ACC112 (cell line): Measurements from ENCODE around the gene GSTCD.
"Not testable (repeated sequence)": the region's sequence is repeated elsewhere in the genome, so short reads cannot be mapped to it uniquely, and the experiment has no call there.

ENCODE experiments used
- H2AFZ ChIP-seq: fragments of 200-600 bp; sonication (generic); one replicate; pipeline ENCODE4 v1.6.0; 2017; ENCODE audit warnings: antibody characterized with exemption, low read length; ENCODE audit not compliant: unreplicated experiment
- H3K27ac ChIP-seq: fragments of 200-600 bp; sonication (generic); 2 replicates; pipeline ENCODE4 v1.5.1; 2014; ENCODE audit warnings: low read depth, mild to moderate bottlenecking, antibody characterized with exemption, low read length, moderate library complexity
- H3K27me3 ChIP-seq: fragments of 200-600 bp; sonication (generic); 2 replicates; pipeline ENCODE4 v1.6.1; 2014; ENCODE audit warnings: mild to moderate bottlenecking, antibody characterized with exemption, low read length, moderate library complexity, mixed read lengths; ENCODE audit not compliant: insufficient read depth
- H3K36me3 ChIP-seq: fragments of 200-600 bp; sonication (generic); 2 replicates; pipeline ENCODE4 v1.6.1; 2016; ENCODE audit warnings: mild to moderate bottlenecking, antibody characterized with exemption, low read length, moderate library complexity, mixed read lengths; ENCODE audit not compliant: insufficient read depth
- H3K4me1 ChIP-seq: fragments of 200-600 bp; sonication (generic); one replicate; pipeline ENCODE4 v1.6.1; 2016; ENCODE audit warnings: low read length, mixed read lengths; ENCODE audit not compliant: insufficient read depth, unreplicated experiment, control insufficient read depth
- H3K4me3 ChIP-seq: fragments of 200-600 bp; sonication (generic); 2 replicates; pipeline ENCODE4 v1.5.1; 2014; ENCODE audit warnings: mild to moderate bottlenecking, low read depth, low read length
- H3K79me2 ChIP-seq: fragments of 200-600 bp; sonication (generic); one replicate; pipeline ENCODE4 v1.6.0; 2016; ENCODE audit warnings: low read length; ENCODE audit not compliant: control insufficient read depth, unreplicated experiment, insufficient read depth

The GSTCD gene

GRCh38 chr4:105838082-105838481 lies 129.5 kb downstream of the GSTCD start:
- Histone ChIP-seq H3K79me2 (no peaks in the 10 kb centered on the region), H3K27ac (no peak overlapping the region), H3K4me1 (no peaks in the 10 kb centered on the region), H2AFZ (no peak overlapping the region), H3K27me3 (no peaks in the 10 kb centered on the region), H3K36me3 (peaks cover 19% of the 10 kb centered on the region), H3K4me3 (no peak overlapping the region)

GRCh38 chr4:105840426-105841174 lies 132.0 kb downstream of the GSTCD start:
- Histone ChIP-seq H2AFZ (no peak overlapping the region), H3K36me3 (peaks cover 13% of the 10 kb centered on the region), H3K79me2 (no peaks in the 10 kb centered on the region), H3K27me3 (no peaks in the 10 kb centered on the region), H3K4me1 (no peaks in the 10 kb centered on the region), H3K4me3 (no peak overlapping the region), H3K27ac (no peak overlapping the region)

GRCh38 chr4:105843941-105844340 lies 135.4 kb downstream of the GSTCD start:
- Histone ChIP-seq H3K4me1 (no peaks in the 10 kb centered on the region), H3K79me2 (no peaks in the 10 kb centered on the region), H2AFZ (no peak overlapping the region), H3K27me3 (no peaks in the 10 kb centered on the region), H3K4me3 (no peak overlapping the region), H3K27ac (no peak overlapping the region), H3K36me3 (peaks cover 15% of the 10 kb centered on the region)

GRCh38 chr4:105845559-105845958 lies 137.0 kb downstream of the GSTCD start:
- Histone ChIP-seq H3K36me3 (peaks cover 15% of the 10 kb centered on the region), H2AFZ (no peak overlapping the region), H3K79me2 (no peaks in the 10 kb centered on the region), H3K4me1 (no peaks in the 10 kb centered on the region), H3K27ac (no peak overlapping the region), H3K4me3 (no peak overlapping the region), H3K27me3 (no peaks in the 10 kb centered on the region)

GRCh38 chr4:105848359-105848758 lies 139.8 kb downstream of the GSTCD start:
- H3K4me3 ChIP-seq, H3K36me3 ChIP-seq, H3K27ac ChIP-seq, H3K4me1 ChIP-seq, H2AFZ ChIP-seq, H3K79me2 ChIP-seq, H3K27me3 ChIP-seq: not testable (repeated sequence)

GRCh38 chr4:105851196-105851595 lies 142.6 kb downstream of the GSTCD start:
- Histone ChIP-seq H3K36me3 (no peaks in the 10 kb centered on the region), H2AFZ (no peak overlapping the region), H3K27me3 (no peaks in the 10 kb centered on the region)

GRCh38 chr4:105852230-105852629 lies 143.6 kb downstream of the GSTCD start:
- H3K4me1 ChIP-seq, H3K27ac ChIP-seq, H3K36me3 ChIP-seq, H2AFZ ChIP-seq, H3K79me2 ChIP-seq, H3K4me3 ChIP-seq, H3K27me3 ChIP-seq: not testable (repeated sequence)

More at GRCh38 chr4:105851196-105851595, 142.6 kb downstream of the GSTCD start:
- H3K79me2 ChIP-seq: no peaks in the 10 kb centered on the region
- H3K27ac ChIP-seq: no peak overlapping the region
- no peaks in the 10 kb centered on the region for H3K4me1 ChIP-seq
- no peak overlapping the region for H3K4me3 ChIP-seq

GRCh38 chr4:105858466-105859040 lies 150.0 kb downstream of the GSTCD start:
- Histone ChIP-seq H3K79me2 (no peaks in the 10 kb centered on the region), H3K27ac (peak overlapping the region; percentile 50; the same call in 1 of the 2 replicates), H3K4me3 (no peak overlapping the region), H3K36me3 (no peaks in the 10 kb centered on the region), H2AFZ (no peak overlapping the region), H3K4me1 (peaks cover 13% of the 10 kb centered on the region), H3K27me3 (no peaks in the 10 kb centered on the region)

- peaks cover 13% of the 10 kb centered on the region for H3K4me1 ChIP-seq
- H3K4me3 ChIP-seq: no peak overlapping the region
- no peaks in the 10 kb centered on the region for H3K79me2 ChIP-seq
- H3K27ac ChIP-seq: peak overlapping the region; percentile 50
- H2AFZ ChIP-seq: no peak overlapping the region
- no peaks in the 10 kb centered on the region for H3K36me3 ChIP-seq
- no peaks in the 10 kb centered on the region for H3K27me3 ChIP-seq
Measured at GRCh38 chr4:105859233-105859632, 150.6 kb downstream of the GSTCD start.

GRCh38 chr4:105870963-105871362 lies 162.4 kb downstream of the GSTCD start:
- no peaks in the 10 kb centered on the region for H3K4me1 ChIP-seq
- no peak overlapping the region for H2AFZ ChIP-seq
- peaks cover 32% of the 10 kb centered on the region for H3K27me3 ChIP-seq
- no peaks in the 10 kb centered on the region for H3K36me3 ChIP-seq
- no peaks in the 10 kb centered on the region for H3K79me2 ChIP-seq
- H3K27ac ChIP-seq: no peak overlapping the region
- H3K4me3 ChIP-seq: no peak overlapping the region

- peaks cover 32% of the 10 kb centered on the region for H3K27me3 ChIP-seq
- no peaks in the 10 kb centered on the region for H3K36me3 ChIP-seq
- no peak overlapping the region for H2AFZ ChIP-seq
- no peak overlapping the region for H3K4me3 ChIP-seq
- no peaks in the 10 kb centered on the region for H3K79me2 ChIP-seq
- no peak overlapping the region for H3K27ac ChIP-seq
- no peaks in the 10 kb centered on the region for H3K4me1 ChIP-seq
Measured at GRCh38 chr4:105871997-105872396, 163.4 kb downstream of the GSTCD start.
